Upper lobe of left lung (tissue), 6 donors: ENCODE data around the gene HEG1. TPM values are rescaled to one million over a fixed set of nuclear protein-coding genes. Genes with fewer than 3 reads are reported as not detected.

ENCODE experiments used
- ATAC-seq, 2 donors: fragments of 200-7000 bp; cut with Tn5 transposase; one replicate each; pipeline ENCODE4 v1.9.1; 2022; ENCODE audit warnings: mild to moderate bottlenecking in 2 of 2, moderate library complexity in 2 of 2; ENCODE audit not compliant: low FRiP score in 2 of 2
- DNase-seq, 2 donors: peaks; one replicate each; pipeline ENCODE4 v3.0.0-alpha.2; 2019 to 2020
- H3K27ac ChIP-seq, 4 donors: fragments of 200-600 bp; sonication (generic); one replicate each; pipeline ENCODE4 v1.5.1; 2016 to 2019
- H3K27me3 ChIP-seq, 4 donors: fragments of 200-600 bp; sonication (generic); one replicate each; pipeline ENCODE4 v1.5.1; 2017 to 2019
- H3K36me3 ChIP-seq, 4 donors: fragments of 200-600 bp; sonication (generic); one replicate each; pipeline ENCODE4 v1.5.1; 2016 to 2019
- H3K4me1 ChIP-seq, 4 donors: fragments of 200-600 bp; sonication (generic); one replicate each; pipeline ENCODE4 v1.5.1; 2018 to 2019
- H3K4me3 ChIP-seq, 4 donors: fragments of 200-600 bp; sonication (generic); one replicate each; pipeline ENCODE4 v1.5.1; 2017 to 2019; ENCODE audit warnings: mild to moderate bottlenecking in 2 of 4, moderate library complexity in 1 of 4
- H3K9me3 ChIP-seq, 4 donors: fragments of 200-600 bp; sonication (generic); one replicate each; pipeline ENCODE4 v1.5.1; 2018 to 2019
- CTCF ChIP-seq, 6 experiments: fragments of 450-650 bp in 4 of 6; fragments of 200-600 bp in 2 of 6; sonication (generic) in 2 of 6; IDR thresholded peaks; one replicate each; pipeline ENCODE4 v1.5.1; 2016 to 2019; ENCODE audit warnings: antibody characterized with exemption in 6 of 6
- EP300 ChIP-seq, 4 donors: sonication (generic); formaldehyde crosslinking; IDR thresholded peaks; one replicate each; pipeline ENCODE4 v1.5.1; 2017; ENCODE audit warnings: antibody characterized with exemption in 4 of 4, control low read depth in 2 of 4
- POLR2A ChIP-seq, 4 donors: fragments of 450-650 bp; IDR thresholded peaks; one replicate each; pipeline ENCODE4 v1.5.1; 2016 to 2017; ENCODE audit warnings: antibody characterized with exemption in 4 of 4, mild to moderate bottlenecking in 2 of 4
- POLR2AphosphoS5 ChIP-seq, 2 donors: sonication (generic); formaldehyde crosslinking; IDR thresholded peaks; one replicate each; pipeline ENCODE4 v1.5.1; 2017; ENCODE audit warnings: antibody characterized with exemption in 2 of 2
- WGBS, 2 donors: methylation state at CpG; one replicate each; pipeline ENCODE4 v1.1.5; 2017 to 2018; 5-methylcytosine and 5-hydroxymethylcytosine counted together
- total RNA-seq, 6 donors: library from RNA; depleted of rRNA in 4 of 6; stranded (reverse); fragments of >200 nt in 4 of 6; gene quantifications; one replicate each; pipeline versions ENCODE4 v1.1.0 to v1.2.1, GENCODE V29; 2016 to 2021
- donor health status: DM: no; HTN: no; CAD: no; lungs with moderate emphysema.
- donor health status: DM: no; HTN: yes; CAD: no; lungs with severe emphysema.

The HEG1 gene
- total RNA-seq, 6 donors from 2014 or later = 45.1 to 168 (median 100) TPM

DNA sequence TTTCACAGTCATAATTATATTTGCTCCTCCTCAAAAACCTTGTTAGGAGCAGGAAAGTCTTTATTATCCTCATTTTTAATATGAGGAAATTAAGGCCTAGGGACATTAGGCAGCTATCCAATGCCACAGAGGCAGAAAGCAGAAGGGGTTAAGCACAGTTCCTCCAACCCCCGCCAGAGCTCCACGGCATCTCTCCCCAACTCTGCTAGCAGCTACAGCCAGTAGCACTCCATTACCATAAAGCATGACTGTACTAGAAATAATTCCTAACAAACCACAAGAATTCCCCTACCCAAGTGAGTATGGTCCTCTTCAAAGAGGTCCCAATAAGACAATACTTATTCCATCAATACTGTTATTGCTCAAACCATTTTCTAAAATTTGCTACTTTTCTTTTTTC, 9.8 kb downstream of the HEG1 start:
- peak in 1 of 2 donors; percentile 29 for ATAC-seq
- no peaks in the 10 kb centered on the region for H3K27me3 ChIP-seq
- 18 to 28% methylated on average over 2 of the region's 2 CpGs for WGBS, 2 donors

DNA sequence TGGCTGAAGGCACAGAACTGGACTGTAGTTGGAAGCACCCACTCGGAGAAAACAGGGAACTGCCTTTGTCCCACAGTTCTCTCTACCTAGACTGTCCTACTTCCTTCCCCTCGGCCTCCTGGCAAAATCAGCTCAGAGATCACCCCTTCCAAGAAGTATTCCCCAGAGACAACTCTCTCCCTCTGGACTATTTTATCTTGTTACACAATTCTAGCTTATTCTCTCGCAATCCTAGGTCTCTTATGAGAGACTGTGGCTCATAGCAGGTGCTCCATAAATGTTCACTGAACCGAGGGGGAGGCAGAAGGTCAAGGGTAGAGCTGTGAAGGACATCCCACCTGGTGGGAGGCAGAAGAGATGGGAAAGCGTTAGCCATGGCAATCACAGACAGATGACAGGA, 10.6 kb downstream of the HEG1 start:
- TF ChIP-seq POLR2A (IDR thresholded peaks at IDR 0.05) = no peak
- no peak for TF ChIP-seq CTCF (IDR thresholded peaks at IDR 0.05)
- no peak for TF ChIP-seq EP300 (IDR thresholded peaks at IDR 0.05)
- no peak for TF ChIP-seq POLR2AphosphoS5 (IDR thresholded peaks at IDR 0.05)
- H3K27ac ChIP-seq = peak overlapping the region; percentile 79 to 94 (median 82)
- no peaks in the 10 kb centered on the region for H3K27me3 ChIP-seq
- DNase-seq (no peak), ATAC-seq (no peak)
- no peaks in the 10 kb centered on the region for H3K9me3 ChIP-seq
- H3K4me3 ChIP-seq = no peak overlapping the region
- peaks cover 0 to 9% (median 0%) of the 10 kb centered on the region in 4 donors for H3K36me3 ChIP-seq
- 50 to 65% methylated on average over 5 of the region's 5 CpGs for WGBS, 2 donors
- peaks cover 56 to 86% (median 69%) of the 10 kb centered on the region in 4 donors for H3K4me1 ChIP-seq

More for the DNA sequence above, 9.8 kb downstream of the HEG1 start:
- TF ChIP-seq CTCF (IDR thresholded peaks at IDR 0.05) (no peak), POLR2AphosphoS5 (IDR thresholded peaks at IDR 0.05) (no peak), POLR2A (IDR thresholded peaks at IDR 0.05) (no peak), EP300 (IDR thresholded peaks at IDR 0.05) (no peak)
- DNase-seq = no peak
- H3K36me3 ChIP-seq = peaks cover 0 to 9% (median 0%) of the 10 kb centered on the region in 4 donors
- H3K9me3 ChIP-seq = no peaks in the 10 kb centered on the region
- H3K27ac ChIP-seq = peak overlapping the region in 1 of 4 donors; percentile 94
- H3K4me1 ChIP-seq = peaks cover 59 to 86% (median 73%) of the 10 kb centered on the region in 4 donors
- no peak overlapping the region for H3K4me3 ChIP-seq

DNA sequence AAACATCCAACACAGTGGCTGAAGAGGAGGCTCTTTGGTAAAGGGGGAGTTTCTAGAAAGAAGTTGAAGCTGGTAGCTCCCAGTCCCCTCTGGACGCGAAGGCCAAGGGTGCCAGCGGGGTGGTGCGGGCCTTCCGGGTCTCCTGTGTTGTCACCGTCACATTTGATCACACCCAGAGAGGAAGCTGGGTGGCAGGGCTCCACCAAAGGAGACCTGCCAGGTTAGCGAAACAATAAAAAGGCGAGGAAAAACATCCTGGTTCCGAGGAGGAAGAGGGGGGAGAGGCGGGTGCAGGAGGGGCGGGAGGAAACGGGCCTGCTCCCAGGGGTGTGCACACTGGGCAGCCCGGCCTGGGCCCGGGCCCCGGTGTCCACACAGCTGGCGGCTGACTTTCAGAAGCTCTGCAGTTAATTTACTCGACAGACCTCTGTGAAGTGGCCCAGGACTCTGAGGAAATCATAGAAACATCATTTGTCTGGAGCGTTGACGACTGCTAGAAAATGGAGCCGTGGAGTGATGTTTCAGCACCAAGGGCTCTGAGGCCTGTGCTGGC, 12.1 kb downstream of the HEG1 start:
- DNase-seq (peak; percentile 27 to 81), ATAC-seq (peak in 1 of 2 donors; percentile 46)
- 54 to 71% methylated on average over 20 of the region's 20 CpGs for WGBS, 2 donors
- H3K9me3 ChIP-seq = no peaks in the 10 kb centered on the region
- TF ChIP-seq EP300 (IDR thresholded peaks at IDR 0.05) (no peak), POLR2AphosphoS5 (IDR thresholded peaks at IDR 0.05) (peak; percentile 31 to 57)
- no peak overlapping the region for H3K4me3 ChIP-seq
- H3K4me1 ChIP-seq = peaks cover 64 to 88% (median 68%) of the 10 kb centered on the region in 4 donors
- no peaks in the 10 kb centered on the region for H3K27me3 ChIP-seq
- H3K27ac ChIP-seq = peak overlapping the region; percentile 79 to 94 (median 82)
- H3K36me3 ChIP-seq = peaks cover 0 to 9% (median 0%) of the 10 kb centered on the region in 4 donors

- TF ChIP-seq POLR2AphosphoS5 (IDR thresholded peaks at IDR 0.05) = peak in 1 of 2 donors; percentile 27
- no peak for TF ChIP-seq POLR2A (IDR thresholded peaks at IDR 0.05)
- no peak for TF ChIP-seq EP300 (IDR thresholded peaks at IDR 0.05)
- TF ChIP-seq CTCF (IDR thresholded peaks at IDR 0.05) = no peak
- no peaks in the 10 kb centered on the region for H3K27me3 ChIP-seq
- DNase-seq (peak in 1 of 2 donors; percentile 31), ATAC-seq (peak in 1 of 2 donors; percentile 72)
- peaks cover 66 to 88% (median 72%) of the 10 kb centered on the region in 4 donors for H3K4me1 ChIP-seq
- H3K9me3 ChIP-seq = no peaks in the 10 kb centered on the region
- H3K4me3 ChIP-seq = peak overlapping the region in 1 of 4 donors; percentile 9
- peak overlapping the region; percentile 79 to 94 (median 82) for H3K27ac ChIP-seq
- 47 to 55% methylated on average over 17 of the region's 17 CpGs for WGBS, 2 donors
- peaks cover 0 to 7% (median 0%) of the 10 kb centered on the region in 4 donors for H3K36me3 ChIP-seq
Measured at GRCh38 chr3:125042725-125043406, 12.9 kb downstream of the HEG1 start.
